Nucleus accumbens (tissue), 56 donors: Measurements from ENCODE around the gene RBM8A.

ENCODE experiments used
- DNase-seq, 56 donors: peaks; one replicate each; lab custom pipeline; 2025; lab: John Stamatoyannopoulos, UW

Gene RBM8A

DNA sequence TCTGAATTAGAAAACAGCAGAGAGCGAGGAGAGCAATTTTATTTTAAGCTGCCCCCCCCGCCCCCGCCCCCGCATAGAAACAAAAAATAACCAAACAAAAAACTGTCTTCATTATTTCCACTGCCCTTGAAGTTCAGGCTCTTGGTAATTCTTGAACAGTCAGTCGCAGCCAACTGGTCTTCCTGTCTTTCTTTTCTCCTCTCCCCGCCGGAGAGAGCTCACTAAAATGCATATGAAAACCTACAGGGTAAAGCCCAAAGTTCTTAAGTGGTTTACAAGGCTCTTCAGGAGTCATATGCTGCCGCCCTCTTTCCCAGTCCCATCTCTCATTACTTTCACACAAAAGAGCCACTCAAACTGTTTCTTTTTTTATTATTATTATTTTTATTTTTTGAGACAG, 40.5 kb downstream of the RBM8A start:
- DNase-seq: no peak

DNA sequence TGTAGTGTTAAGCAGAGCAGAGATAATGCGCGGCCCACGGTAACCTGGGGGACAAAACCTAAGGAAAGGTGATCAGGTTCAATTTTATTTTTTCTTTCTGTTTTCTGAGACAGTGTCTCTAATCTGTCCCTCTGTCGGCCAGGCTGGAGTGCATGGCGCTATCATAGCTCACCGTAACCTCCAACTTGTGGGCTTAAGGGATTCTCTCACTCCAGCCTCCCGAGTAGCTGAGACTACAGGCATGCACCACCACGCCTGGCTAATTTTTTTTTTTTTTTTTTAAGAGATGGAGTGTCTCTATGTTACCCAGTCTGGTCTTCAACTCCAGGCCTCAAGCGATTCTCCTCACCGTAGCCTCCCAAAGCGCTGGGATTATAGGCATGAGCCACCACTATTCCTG, 40.9 kb downstream of the RBM8A start:
- DNase-seq: no peak

DNA sequence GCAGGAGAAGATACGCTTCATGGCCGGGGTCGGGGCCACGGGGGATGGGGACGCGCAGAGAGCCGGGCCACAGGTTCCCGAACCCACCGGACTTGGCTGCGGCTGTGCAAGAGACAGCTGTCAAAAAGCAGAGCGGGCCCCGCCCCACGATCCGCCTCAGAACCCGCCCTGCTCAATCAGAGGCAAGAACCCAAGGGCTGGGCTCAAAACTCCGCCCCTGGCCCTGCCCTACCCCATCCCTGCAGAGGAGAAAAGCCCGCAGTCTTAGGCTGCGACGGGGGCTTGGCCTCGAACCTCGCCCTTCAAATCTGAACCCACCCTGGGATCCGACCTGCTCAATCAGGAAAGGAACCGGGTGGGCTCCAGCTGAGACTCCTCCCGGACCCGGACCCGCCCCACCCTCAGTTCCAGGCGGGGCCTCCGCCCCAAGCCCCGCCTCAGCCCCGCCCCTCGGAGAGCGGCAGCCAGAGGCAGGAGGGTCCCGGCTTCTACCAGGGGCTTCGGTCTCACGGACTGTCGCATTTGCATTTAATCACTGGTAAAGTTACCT, 41.5 kb downstream of the RBM8A start, which contains the start of gene ANKRD35:
ANKRD35 (minus strand) TSS at position 129 of the 550 bp plus-strand sequence; CDS start at position 21, 108 bp downstream.
- DNase-seq: peak in 53 of 56 donors; percentile 5 to 88 (median 72)

DNA sequence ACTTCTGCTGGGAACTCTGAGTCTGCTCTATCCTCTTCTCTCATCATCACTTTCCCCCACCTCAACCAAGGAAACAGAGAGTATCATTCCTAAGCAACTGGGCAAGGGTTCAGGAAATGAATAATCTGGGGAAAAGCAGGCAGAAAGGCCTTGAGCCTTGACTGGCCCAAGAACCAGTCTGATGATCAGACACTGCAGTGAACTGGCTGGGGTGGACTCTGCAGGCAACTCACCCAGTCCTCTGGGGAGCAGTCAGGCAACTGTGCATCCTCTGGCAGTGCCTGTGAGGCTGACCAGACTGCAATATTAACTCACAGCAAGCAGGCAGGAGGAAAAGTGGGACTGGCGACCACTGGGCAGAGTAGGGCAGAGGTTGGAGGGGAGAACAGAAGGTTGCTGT, 42.6 kb downstream of the RBM8A start:
- DNase-seq: no peak

DNA sequence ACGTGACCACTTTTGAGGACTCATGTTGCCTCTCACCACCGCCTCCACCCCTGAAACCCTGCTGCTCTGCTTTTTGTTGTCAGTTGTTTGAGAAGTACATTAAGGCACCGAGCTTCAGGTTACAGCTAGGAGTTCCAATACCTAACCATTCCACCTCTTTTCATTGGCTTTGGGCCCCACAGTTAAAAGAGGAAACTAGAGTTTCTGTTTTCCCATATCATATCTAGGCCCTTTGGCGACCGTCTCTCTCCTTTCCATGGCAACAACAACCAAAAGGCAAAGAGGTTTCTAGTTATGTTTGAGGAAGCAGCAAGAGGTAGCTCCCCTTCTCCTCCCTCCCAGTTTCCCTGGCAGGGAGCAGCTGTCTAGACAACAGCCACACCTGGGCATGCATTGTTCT, 47.5 kb downstream of the RBM8A start:
- peak in 4 of 56 donors; percentile 3 to 17 (median 8) for DNase-seq

DNA sequence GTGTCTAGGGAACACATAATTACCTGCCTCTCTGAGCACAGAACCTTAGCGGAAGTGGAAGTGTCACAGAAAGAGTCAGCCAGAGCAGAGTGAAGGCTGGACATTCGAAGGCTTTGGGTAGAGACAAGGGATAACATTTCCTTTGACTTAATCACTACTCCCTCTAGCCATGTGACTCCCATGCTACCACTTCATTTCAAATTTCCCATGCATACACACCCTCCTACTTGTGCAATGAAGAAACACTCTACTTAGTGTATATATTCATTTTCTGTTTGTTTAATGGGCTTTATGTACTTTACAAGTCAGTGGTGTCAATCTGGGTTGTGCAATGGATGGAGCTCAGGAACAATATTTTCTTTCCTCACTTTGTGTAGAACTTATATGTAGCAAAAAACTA, 48.6 kb downstream of the RBM8A start:
- no peak for DNase-seq

DNA sequence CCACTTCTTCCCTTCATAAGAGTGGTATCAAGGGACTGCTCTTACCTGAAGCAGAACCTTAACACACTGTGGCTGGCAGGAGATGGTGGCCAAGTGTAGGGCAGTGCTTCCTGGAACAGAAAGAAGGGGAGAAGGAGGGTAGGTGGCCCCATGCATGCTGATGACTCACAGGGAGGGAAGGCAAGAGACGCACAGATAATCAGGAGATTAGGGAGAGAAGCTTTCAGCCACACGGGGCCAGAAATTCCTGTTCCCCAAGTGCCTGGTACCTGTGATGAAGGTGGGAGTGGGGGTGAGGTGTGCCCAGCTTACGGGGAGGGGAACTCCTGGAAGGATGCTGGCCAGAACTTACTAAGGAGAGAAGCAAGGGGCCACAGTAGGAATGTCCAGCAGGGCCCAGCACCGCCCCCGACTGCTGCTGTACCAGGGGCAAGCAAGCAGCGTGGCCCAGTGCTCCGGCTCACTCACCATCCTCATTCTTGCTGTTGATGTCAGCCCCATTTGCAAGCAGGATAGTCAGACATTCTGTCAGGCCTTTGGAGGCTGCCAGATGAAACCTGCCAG, 49.3 kb downstream of the RBM8A start:
- DNase-seq: no peak

DNA sequence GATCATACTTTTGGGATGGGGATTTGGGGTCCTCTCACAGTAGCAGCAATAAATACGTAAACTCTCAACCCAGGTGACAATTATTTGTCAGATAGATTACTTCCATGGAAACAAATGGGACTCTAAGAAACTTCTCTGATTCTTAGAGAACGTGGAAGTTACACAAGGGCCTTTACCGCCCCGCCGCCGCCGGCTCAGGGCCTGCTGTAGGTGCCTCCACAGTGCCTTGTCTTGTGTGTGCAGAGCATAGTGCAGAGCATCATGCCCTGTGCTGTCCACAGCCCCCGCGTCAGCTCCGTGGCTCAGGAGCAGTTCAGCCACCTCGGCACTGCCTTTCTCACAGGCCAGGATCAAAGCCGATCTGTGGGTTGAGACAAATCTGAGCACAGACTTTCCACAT, 52.6 kb downstream of the RBM8A start:
- DNase-seq: no peak

DNA sequence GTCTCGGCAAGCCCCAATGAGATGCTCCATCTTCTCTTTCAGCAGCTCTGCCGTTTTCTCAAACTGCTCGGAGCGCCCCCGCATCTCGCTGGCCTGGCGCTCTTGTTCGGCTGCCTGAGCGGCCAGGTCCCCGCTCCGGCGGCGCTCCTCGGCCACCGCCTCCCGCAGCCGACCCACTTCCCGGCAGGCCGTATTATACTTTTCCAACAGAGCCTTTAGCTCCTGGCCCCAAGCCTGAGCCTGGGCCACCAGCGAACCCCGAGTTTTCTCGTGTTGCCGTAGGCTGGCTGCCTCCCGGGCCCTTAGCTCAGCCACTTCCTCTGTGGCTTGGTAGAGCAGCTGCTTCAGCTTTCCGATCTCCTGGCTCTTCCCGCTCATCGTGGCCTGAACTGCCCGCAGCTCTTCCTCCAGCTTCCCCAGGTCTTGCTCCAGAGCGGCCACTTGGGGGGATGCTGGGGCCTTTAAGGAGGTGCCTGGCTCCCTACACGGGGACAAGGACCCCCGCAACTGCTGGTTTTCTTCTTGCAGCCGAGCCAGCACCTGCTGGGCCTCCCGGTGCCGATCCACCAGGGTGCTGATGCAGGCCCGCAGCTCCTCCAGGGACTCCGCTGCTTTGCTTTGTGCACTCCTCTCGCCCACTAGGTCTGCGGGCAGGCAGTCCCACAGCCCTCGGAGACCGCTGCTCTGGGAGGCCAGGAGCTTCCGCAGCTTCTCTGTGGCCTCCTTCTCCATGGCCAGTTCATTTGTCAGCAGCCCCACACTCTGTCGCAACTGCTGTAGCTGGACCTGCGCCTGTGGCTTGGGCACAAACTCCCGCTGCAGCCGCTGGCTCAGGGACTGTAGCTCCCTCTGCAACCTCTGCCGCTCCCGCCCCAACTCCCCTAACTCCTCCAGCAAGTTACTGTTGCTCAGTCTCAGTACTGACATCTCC, 55.0 kb downstream of the RBM8A start:
- DNase-seq: peak in 46 of 56 donors; percentile 7 to 76 (median 40)
